Measurements from ENCODE around the gene PDCD7.
A peak's percentile ranks its signal among the peaks of the same experiment; 100 is the strongest.
"Not testable (repeated sequence)": the region's sequence is repeated elsewhere in the genome, so short reads cannot be mapped to it uniquely, and the experiment has no call there.

The PDCD7 gene

DNA sequence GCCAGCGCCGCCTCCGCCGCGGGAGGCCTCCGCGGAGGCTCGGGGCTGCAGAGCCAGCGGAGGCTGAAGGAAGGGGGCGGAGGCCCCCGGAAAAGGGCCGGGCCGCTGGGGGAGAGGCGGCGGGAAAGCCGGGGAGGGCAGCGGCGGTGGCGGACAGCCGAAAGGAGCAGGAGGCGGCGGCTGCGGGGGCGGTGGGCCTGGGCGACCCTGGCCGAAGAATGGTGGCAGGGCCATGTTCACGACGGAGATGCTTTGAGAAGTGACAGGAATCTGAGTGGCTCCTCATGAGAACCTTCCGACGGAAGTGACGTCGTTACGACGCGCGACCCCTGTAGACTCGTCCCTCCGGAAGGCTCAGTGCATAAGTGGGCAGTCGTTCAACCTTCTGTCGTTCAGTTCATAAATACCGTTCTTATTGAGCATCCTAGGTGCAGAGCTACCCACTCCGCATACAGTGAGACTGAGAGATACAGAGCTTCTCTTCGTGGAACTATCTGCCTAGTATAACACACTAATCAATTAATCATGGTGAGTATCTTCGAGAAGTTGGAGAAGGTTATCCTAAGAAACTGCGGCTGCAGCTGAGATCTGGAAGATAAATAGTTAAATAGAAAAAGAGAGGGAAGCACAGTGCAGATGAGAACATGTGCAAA, at the start of gene PDCD7:
PDCD7 (minus strand) TSS at position 261 of the 653 bp plus-strand sequence; CDS start at position 234, 27 bp downstream.
- peak; percentile 66 to 77 for DNase-seq (ENCODE audit: low read depth in 2 of 2)

DNA sequence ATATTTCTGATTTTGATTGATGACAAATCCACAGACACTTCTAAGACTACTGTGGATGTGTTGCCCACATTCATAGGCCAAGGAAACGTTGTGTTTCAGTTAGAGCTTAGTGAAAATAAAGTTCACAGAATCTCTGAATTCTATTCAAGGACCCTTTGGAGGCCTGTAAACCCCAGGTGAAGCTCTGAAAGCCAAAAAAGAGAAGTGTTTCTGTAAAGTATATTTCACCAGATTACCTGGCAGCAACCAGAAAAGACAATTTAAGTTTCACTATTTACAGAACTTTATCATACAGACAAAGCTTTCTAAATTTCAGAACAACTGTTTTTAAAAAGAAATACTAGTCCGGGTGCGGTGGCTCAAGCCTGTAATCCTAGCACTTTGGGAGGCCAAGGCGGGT, 48.9 kb upstream of the PDCD7 start:
- no peak for DNase-seq (ENCODE audit: low read depth in 2 of 2)

- DNase-seq (ENCODE audit: low read depth in 2 of 2) = not testable (repeated sequence)
Observed at GRCh38 chr15:65181582-65182353, 48.2 kb upstream of the PDCD7 start.

DNA sequence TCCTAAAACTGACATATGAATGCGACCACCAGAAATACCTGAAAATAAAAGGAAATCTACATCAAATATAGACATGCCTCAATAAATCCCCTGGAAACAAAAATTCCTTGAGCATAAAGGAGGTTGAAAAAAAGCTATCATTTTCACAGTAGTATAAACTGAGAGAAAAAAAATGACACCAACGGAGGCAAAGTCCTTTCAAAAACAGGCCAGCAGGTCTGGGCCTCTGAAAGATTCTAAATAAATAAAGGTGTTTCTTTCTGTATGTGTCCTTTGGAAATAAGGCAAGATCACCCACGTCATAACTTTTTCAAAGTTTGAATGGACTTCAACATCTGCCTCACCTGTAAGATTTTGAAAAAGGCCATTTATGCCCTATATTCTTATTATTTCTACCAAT, 46.6 kb upstream of the PDCD7 start:
- no peak for DNase-seq (ENCODE audit: low read depth in 2 of 2)

DNA sequence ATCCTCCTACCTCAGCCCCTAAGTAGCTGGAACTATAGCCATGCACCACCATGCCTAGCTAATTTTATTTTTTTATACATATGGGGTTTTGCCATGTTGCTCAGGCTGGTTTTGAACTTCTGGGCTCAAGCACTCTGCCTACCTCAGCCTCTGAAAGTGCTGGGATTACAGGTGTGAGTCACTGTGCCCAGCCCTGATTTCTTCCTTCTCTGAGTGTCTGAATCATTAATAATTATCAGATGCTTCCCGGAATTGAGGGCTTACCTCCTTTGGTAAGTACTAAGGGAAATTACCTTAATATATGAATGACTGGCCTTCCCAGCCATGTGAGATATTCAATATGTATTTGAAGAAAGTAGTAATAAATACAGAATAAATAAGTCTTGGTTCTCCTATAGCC, 44.3 kb upstream of the PDCD7 start:
- no peak for DNase-seq (ENCODE audit: low read depth in 2 of 2)

DNA sequence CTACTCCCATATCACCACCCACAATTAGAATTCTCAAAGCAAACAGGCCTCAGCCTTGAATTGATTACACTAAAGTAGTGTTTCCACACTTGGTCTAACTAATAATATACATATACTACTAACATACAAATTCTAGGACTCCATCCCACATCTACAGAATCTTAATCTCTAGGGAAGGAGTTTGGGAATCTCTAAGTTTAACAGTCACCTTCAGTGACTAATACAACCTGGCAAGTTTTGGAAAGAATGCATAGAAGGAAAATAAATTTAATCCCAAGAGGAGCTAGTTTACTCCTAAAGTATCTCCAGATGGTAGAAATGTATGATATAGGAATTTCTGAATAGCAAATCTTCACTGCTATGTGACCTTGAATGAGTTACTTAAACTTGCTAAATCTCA, 42.4 kb upstream of the PDCD7 start:
- no peak for DNase-seq (ENCODE audit: low read depth in 2 of 2)

GRCh38 chr15:65175511-65175910, 41.9 kb upstream of the PDCD7 start:
- no peak for DNase-seq (ENCODE audit: low read depth in 2 of 2)

DNA sequence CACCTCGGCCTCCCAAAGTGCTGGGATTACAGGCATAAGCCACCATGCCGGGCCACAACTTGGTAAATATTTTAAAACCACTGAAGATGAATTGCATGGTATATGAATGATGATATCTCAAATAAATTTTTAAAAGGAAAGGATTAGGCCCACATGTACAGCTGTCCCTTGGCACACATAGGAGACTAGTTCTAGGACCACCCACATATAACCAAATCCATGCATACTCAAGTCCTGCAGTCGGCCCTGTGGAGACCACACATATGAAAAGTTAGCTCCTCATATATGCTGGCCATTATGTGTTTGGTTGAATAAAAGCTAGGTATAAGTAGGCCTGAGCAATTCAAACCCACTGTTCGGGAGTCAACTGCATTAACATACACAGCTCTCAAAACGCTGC, 40.9 kb upstream of the PDCD7 start:
- no peak for DNase-seq (ENCODE audit: low read depth in 2 of 2)

GRCh38 chr15:65172531-65172930, 38.9 kb upstream of the PDCD7 start:
- no peak for DNase-seq (ENCODE audit: low read depth in 2 of 2)

GRCh38 chr15:65171428-65171827, 37.8 kb upstream of the PDCD7 start:
- no peak for DNase-seq (ENCODE audit: low read depth in 2 of 2)

DNA sequence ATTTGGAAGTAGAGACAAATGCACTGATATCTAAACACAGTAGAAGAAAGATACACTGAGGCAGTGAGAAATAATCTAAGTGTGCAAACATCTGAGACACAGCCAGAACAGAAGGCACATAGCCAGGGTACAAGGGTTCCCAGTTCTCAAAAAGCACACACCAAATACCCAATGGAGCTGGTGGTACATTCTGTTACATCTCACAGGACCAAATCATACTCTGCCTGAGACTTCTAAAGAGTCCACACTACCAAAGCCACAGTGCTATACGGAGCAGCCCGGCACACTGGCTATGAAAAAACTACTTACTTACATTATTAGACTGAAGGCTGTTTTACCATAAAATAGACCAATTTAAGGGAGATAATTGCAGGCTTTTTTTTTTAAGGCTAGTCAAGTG, 32.3 kb upstream of the PDCD7 start:
- DNase-seq (ENCODE audit: low read depth in 2 of 2) = no peak

DNA sequence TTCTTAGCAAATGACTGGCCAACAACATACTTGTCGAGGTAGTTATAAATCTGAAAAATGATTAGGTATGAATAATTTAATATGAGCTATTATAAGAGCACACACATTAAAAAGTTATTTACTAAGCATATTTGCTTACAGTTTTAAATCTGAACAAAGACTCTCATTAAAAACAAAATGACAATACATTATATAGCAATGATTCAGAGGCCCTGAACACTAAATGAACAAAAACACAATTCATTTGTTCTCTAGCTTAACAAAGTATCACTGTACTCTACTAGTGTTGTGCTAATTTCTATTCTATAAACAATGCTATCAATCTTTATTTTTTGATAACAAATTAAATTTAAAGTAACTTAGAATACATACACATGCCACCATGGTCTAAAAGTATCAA, 30.5 kb upstream of the PDCD7 start:
- no peak for DNase-seq (ENCODE audit: low read depth in 2 of 2)

GRCh38 chr15:65163041-65163440, 29.4 kb upstream of the PDCD7 start:
- DNase-seq (ENCODE audit: low read depth in 2 of 2) = no peak

GRCh38 chr15:65156692-65157091, 23.1 kb upstream of the PDCD7 start:
- no peak for DNase-seq (ENCODE audit: low read depth in 2 of 2)

- no peak for DNase-seq (ENCODE audit: low read depth in 2 of 2)
Observed at GRCh38 chr15:65154720-65155119, 21.1 kb upstream of the PDCD7 start.

DNA sequence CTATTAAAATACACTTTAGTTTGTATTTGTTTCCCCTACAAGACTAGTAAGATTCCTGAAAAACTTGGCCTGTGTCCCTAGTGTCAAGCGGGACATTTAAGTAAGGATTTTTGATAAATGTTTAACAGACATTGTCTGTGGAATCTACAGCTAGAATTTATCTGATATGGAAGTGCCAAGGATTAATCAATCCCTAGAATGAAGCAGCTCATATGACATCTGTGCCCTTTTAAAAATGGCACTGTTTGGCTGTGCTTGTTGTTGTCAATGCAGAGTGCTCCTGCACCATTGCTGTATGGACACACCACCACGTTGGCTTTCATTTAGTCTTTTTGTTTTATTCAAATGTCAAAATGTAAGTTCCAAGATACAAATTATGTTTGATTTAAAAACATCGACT, 14.3 kb upstream of the PDCD7 start:
- no peak for DNase-seq (ENCODE audit: low read depth in 2 of 2)

GRCh38 chr15:65146438-65146837, 12.8 kb upstream of the PDCD7 start:
- no peak for DNase-seq (ENCODE audit: low read depth in 2 of 2)

DNA sequence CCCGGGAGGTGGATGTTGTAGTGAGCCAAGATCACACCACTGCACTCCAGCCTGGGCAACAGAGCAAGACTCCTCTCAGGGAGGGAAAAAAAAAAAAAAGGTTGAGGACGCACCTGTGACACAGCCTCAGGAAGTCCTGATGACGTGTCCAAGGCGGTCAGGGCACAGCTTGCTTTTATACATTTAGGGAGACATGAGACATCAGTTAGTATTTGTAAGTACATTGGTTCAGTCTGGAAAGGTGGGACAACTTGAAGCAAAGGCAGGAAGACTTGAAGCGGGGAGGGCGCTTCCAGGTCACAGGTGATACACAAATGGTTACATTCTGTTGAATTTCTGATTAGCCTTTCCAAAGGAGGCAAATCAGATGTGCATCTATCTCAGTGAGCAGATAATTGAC, 5.0 kb upstream of the PDCD7 start:
- DNase-seq (ENCODE audit: low read depth in 2 of 2) = not testable (repeated sequence)

GRCh38 chr15:65137893-65138292, 4.3 kb upstream of the PDCD7 start:
- DNase-seq (ENCODE audit: low read depth in 2 of 2) = not testable (repeated sequence)

GRCh38 chr15:65137089-65137488, 3.5 kb upstream of the PDCD7 start:
- not testable (repeated sequence) for DNase-seq (ENCODE audit: low read depth in 2 of 2)

DNA sequence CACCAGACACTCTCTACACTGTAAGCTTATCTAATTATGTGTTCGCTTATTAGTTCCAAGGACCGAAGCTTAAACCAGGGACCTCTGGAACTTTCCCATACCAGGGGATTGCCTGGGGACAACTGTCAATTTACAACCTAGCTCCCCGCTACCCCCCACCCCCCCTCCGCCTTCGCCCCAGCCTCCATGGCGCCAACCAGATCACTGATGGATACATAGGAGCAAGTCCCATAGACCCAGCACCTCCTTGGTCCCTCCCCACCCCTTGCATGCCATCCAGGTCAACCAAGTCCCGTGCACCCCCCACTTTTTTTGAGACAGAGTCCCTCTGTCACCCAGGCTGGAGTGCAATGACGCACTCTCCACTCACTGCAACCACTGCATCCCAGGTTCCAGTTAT, 930 bp upstream of the PDCD7 start:
- DNase-seq (ENCODE audit: low read depth in 2 of 2) = no peak

GRCh38 chr15:65132878-65133547, 595 bp downstream of the PDCD7 start:
- peak in 1 of 2 donors; percentile 7 for DNase-seq (ENCODE audit: low read depth in 2 of 2)

DNA sequence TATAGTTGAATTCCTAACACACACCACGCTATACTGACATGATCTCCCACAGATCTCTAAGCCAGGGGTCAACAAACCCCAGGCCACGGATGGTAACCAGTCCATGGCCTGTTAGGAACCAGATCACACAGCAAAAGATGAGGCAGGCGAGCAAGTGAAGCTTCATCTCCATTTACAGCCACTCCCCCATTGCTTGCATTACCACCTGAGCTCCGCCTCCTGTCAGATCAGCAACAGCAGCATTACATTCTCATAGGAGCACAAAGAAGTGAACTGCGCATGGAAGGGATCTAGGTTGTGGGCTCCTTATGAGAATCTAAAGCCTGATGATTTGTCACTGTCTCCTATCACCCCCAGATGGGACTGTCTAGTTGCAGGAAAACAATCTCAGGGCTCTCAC, 2.7 kb downstream of the PDCD7 start:
- no peak for DNase-seq (ENCODE audit: low read depth in 2 of 2)

All from stimulated activated CD4-positive, alpha-beta T cell treated with anti-CD3 and anti-CD28 coated beads, Interleukin-4, amount 100 ng/mL, for 48 hours (primary cell).